SKM-1 (cell line): ENCODE data around the gene DNAH8.
A peak's percentile ranks its signal among the peaks of the same experiment; 100 is the strongest.

Source experiments
- DNase-seq: peaks from one replicate; lab custom pipeline; 2025; ENCODE audit not compliant: unreplicated experiment; lab: John Stamatoyannopoulos, UW

Gene DNAH8

GRCh38 chr6:38957426-38957825, 242.3 kb downstream of the DNAH8 start:
- no peak for DNase-seq

DNA sequence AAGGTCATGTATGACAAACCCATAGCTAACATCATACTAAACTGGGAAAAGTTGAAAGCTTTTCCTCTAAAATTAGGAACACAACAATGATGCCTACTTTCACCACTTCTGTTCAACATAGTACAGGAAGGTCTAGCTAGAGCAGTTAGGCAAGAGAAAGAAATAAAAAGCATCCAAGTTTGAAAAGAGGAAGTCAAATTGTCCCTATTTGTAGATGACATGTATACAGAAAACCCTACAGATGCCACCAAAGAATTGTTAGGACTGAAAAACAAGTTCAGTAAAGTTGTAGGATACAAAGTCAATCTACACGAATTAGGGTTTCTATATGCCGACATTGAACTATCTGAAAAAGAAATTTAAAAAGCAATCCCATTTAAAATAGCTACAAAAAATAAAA, 244.0 kb downstream of the DNAH8 start:
- DNase-seq = no peak

DNA sequence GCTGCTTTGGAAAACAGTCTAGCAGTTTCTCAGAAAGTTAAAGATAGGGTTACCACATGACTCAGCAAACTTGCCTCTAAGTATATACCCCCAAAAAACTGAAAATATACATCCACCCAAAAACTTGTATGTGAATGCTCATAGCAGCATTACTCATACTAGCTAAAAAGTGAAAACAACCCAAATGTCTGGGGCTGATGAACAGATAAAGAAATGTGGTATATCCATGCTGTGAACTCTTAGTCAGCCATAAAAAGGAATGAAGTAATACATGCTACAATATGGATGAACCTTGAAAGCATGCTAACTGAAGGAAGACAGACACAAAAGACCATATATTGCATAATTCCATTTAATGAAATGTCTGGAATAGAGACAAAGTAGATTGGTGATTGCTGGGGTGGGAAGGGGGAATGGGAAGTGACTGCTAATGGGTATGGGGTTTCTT, 253.6 kb downstream of the DNAH8 start:
- DNase-seq = no peak

GRCh38 chr6:38973178-38974057, 258.3 kb downstream of the DNAH8 start:
- peak; percentile 67 for DNase-seq

- DNase-seq = no peak
These were observed 259.5 kb downstream of the DNAH8 start for GRCh38 chr6:38974389-38975151.

GRCh38 chr6:38975621-38976049, 260.5 kb downstream of the DNAH8 start:
- DNase-seq = no peak

DNA sequence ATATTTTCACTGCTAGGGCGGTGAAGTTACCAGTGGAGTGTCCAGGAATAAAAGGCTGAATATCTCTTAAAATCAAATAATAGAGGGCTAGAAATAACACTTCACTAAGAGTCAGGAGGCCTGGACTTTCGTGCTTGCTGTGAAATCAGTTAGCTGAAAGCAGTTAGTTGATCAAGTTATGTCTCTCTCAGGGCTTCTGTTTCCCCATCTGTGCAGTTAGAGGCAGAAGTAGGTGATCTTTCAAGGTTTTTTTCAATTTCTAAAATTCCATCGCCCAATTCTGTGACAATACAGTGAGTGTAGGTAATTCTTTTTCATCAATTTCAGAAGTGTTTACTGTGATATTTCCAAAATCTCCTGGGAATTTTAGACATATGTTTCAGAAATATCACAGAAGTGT, 260.9 kb downstream of the DNAH8 start:
- DNase-seq = no peak

DNA sequence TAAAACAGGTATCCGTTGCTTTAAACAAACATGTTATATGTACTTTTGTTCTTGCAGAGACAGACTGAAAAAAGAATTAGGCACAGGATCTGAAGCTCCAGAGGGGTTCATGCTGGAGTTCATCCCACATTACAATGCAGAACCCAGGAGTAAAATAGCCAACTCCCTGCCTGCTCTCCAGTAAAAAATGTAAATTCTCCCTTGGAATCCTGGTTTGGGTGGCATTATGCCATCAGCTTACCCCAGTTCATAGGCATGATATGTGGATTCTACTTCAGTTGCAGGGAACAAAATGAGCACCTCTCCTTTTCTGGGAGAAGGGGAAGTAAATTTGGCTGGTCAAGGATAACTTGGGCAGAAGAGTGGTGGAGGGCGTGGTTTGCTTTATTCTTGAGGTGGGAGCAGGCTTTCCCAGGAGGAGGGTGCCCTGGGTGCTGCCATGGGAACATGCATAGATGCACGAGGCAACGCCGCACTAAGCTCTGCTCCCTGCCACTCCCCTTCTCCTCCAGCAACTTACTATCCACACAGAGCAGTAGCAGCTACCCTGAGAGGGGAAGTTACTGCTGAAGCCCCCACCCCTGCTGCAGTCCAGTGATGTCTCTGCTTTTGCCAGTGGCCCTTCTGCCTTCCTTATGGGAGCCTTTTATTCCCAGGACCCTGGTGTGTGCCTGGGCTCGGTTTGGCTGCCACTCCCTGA, 261.8 kb downstream of the DNAH8 start:
- no peak for DNase-seq

DNA sequence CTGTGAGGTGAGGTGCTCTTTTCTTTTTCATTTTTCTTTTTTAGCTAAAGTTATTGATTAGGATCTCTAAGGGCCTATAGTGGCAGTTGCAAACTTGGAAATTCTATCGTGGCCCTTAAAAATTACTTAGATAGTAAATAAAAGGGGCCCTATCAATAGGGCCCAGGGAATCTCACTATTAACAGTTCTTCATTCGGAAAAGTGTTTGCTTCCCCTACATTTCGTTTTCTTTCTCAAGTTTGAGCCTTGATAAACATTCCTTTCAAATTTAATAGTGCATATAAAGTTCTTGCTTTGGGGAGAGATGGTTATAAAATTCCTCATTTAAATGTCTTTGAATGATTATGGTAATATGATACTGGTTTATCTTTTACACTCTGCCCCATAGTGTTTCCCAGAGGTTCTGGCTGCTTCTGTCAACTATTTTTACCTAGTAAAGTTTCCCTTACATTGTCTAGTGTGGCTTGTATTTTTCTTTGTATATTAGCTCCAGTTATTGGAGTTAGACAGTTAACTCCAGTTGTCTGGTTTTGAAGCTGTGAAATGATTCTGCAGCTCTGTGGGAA, 263.1 kb downstream of the DNAH8 start:
- DNase-seq = no peak

- DNase-seq = no peak
These were observed 267.4 kb downstream of the DNAH8 start for GRCh38 chr6:38982470-38982869.

GRCh38 chr6:38984723-38985122, 269.6 kb downstream of the DNAH8 start:
- DNase-seq = no peak

GRCh38 chr6:38985839-38986238, 270.7 kb downstream of the DNAH8 start:
- no peak for DNase-seq

GRCh38 chr6:38987503-38987902, 272.4 kb downstream of the DNAH8 start:
- DNase-seq = peak; percentile 34

GRCh38 chr6:38988736-38989449, 273.8 kb downstream of the DNAH8 start:
- no peak for DNase-seq

- DNase-seq = no peak
These were observed 275.4 kb downstream of the DNAH8 start for GRCh38 chr6:38990475-38990874.

DNA sequence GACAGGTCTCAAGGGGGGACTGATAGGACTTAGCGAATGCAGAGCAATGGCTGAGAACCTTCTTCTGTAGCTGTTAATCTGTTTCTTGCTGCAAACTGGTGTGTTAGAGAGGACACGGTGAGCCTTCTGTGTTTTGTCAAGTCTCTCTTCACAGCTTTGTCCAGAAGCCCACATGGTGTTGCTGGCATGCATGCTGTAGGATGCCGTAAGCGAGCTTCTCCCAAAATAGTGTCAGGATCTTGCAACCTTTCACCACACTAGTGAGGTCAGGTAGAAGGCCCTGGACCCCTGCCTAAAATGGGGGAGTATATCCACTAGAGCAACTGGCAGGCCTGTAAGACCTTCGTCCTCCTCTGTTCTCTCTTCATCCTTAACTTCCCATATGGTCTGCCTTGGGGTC, 281.6 kb downstream of the DNAH8 start:
- no peak for DNase-seq

- no peak for DNase-seq
These were observed 282.1 kb downstream of the DNAH8 start for GRCh38 chr6:38997128-38997761.

DNA sequence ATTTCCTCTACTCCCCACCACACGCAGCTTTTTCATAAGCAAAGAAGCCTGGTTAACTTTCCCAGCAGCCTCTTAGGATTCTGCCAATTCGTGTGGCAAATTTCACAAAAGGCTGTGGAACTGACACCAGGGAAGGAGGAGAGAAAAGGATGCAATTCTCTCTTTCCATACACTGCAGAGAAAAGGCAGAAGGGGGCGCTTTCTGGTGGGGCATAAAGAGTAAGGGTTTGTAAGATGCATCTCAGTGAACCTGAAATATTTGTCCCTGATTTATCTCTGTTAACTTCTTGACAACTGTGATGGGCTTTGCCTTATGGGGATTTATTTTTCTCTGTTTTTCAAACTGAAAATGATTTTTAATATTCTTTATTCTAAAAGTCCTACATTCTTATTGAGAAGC, 288.0 kb downstream of the DNAH8 start:
- DNase-seq = no peak

- DNase-seq = no peak
These were observed 288.4 kb downstream of the DNAH8 start for GRCh38 chr6:39003492-39003891.

DNA sequence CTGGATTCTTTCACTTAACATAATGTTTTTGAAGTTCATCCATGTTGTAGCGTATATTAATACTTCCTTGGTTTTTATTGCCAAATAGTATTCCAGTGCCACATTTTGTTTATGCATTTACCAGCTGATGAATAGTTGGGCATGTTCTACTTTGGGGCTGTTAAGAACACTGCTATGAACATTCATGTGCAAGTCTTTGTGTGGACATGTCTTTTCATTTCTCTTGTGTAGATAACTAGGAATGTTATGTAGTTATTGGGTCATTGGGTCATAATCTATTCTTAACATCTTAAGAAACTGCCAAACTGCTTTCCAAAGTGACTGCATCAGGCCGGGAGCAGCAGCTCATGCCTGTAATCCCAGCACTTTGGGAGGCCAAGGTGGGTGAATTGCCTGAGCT, 289.7 kb downstream of the DNAH8 start:
- DNase-seq = no peak
